HTERT RPE-1 (cell line): ENCODE data around the gene RHOB.

Experiments
- in situ Hi-C: fragments of 300-500 bp; cut with MboI; formaldehyde crosslinking; loops from 4 replicates; pipeline ENCODE4 v1.14.3; 2020; ENCODE audit warnings: low sequenced_read_pairs

The RHOB gene

GRCh38 chr2:20471902-20472559, 25.2 kb downstream of the RHOB start:
- in situ Hi-C loops, result no loop called here

GRCh38 chr2:20472569-20472968, 25.7 kb downstream of the RHOB start:
- in situ Hi-C loops, result no loop called here

GRCh38 chr2:20473128-20473527, 26.3 kb downstream of the RHOB start:
- in situ Hi-C loops, result no loop called here

GRCh38 chr2:20474757-20475566, 28.1 kb downstream of the RHOB start:
- in situ Hi-C loops, result no loop called here

GRCh38 chr2:20475567-20475952, 28.7 kb downstream of the RHOB start:
- in situ Hi-C loops, result no loop called here

GRCh38 chr2:20476481-20476880, 29.6 kb downstream of the RHOB start:
- in situ Hi-C loops, result no loop called here

- in situ Hi-C loops, result no loop called here
Observed at GRCh38 chr2:20476950-20477349, 30.1 kb downstream of the RHOB start.

- in situ Hi-C loops, result no loop called here
Observed at GRCh38 chr2:20478961-20479360, 32.1 kb downstream of the RHOB start.

GRCh38 chr2:20479835-20480234, 33.0 kb downstream of the RHOB start:
- in situ Hi-C loops, result no loop called here

- in situ Hi-C loops, result no loop called here
Observed at GRCh38 chr2:20480913-20481312, 34.0 kb downstream of the RHOB start.

- in situ Hi-C loops, result no loop called here
Observed at GRCh38 chr2:20481798-20482405, 35.0 kb downstream of the RHOB start.

GRCh38 chr2:20482725-20483124, 35.9 kb downstream of the RHOB start:
- in situ Hi-C loops, result no loop called here

- in situ Hi-C loops, result no loop called here
Observed at GRCh38 chr2:20483194-20483895, 36.5 kb downstream of the RHOB start.

GRCh38 chr2:20484034-20484617, 37.3 kb downstream of the RHOB start:
- in situ Hi-C loops, result no loop called here

- in situ Hi-C loops, result no loop called here
Observed at GRCh38 chr2:20484810-20485611, 38.1 kb downstream of the RHOB start.

GRCh38 chr2:20485612-20486388, 38.9 kb downstream of the RHOB start:
- in situ Hi-C loops, result no loop called here

- in situ Hi-C loops, result no loop called here
Observed at GRCh38 chr2:20486571-20486970, 39.7 kb downstream of the RHOB start.

- in situ Hi-C loops, result no loop called here
Observed at GRCh38 chr2:20487030-20487391, 40.1 kb downstream of the RHOB start.

- in situ Hi-C loops, result no loop called here
Observed at GRCh38 chr2:20487392-20488174, 40.7 kb downstream of the RHOB start.
